Calu3 (cell line): ENCODE data around the gene LANCL3. TPM values are rescaled to one million over a fixed set of nuclear protein-coding genes. Genes with fewer than 3 reads are reported as not detected.
A peak's percentile ranks its signal among the peaks of the same experiment; 100 is the strongest.
"Not testable (repeated sequence)": the region's sequence is repeated elsewhere in the genome, so short reads cannot be mapped to it uniquely, and the experiment has no call there.

Experiments
- Bru-seq: library from RNA; stranded (reverse); fragments of 400-500 nt; gene quantifications from one replicate; lab custom pipeline; 2021; lab: Mats Ljungman, UMichigan
- BruChase-seq, 2 experiments: library from RNA; stranded (reverse); fragments of 400-500 nt; gene quantifications; one replicate each; lab custom pipeline; 2021; lab: Mats Ljungman, UMichigan
- BruUV-seq: library from RNA; stranded (reverse); fragments of 400-500 nt; replicated peaks from 2 replicates; lab custom pipeline; 2021; lab: Mats Ljungman, UMichigan
- CTCF ChIA-PET: fragments of 300-600 bp; sonication (Branson Sonifier 250); formaldehyde crosslinking; loops from one replicate; lab custom pipeline; 2022; ENCODE audit warnings: antibody characterized with exemption; lab: Charles Lee
- DNase-seq: peaks from one replicate; pipeline ENCODE4 v3.0.0; 2022
- H3K27ac Mint-ChIP-seq: one replicate; pipeline ENCODE4 v1.8.0; 2022; ENCODE audit warnings: mixed read lengths; ENCODE audit not compliant: unreplicated experiment
- H3K27me3 Mint-ChIP-seq: one replicate; pipeline ENCODE4 v1.8.0; 2022; ENCODE audit warnings: mixed read lengths; ENCODE audit not compliant: unreplicated experiment
- H3K36me3 Mint-ChIP-seq: one replicate; pipeline ENCODE4 v1.8.0; 2022; ENCODE audit warnings: mild to moderate bottlenecking, moderate library complexity, mixed read lengths; ENCODE audit not compliant: insufficient read depth, unreplicated experiment
- H3K4me1 Mint-ChIP-seq: one replicate; pipeline ENCODE4 v1.8.0; 2022; ENCODE audit warnings: mild to moderate bottlenecking, low read depth, mixed read lengths; ENCODE audit not compliant: unreplicated experiment
- H3K4me3 Mint-ChIP-seq: one replicate; pipeline ENCODE4 v1.8.0; 2022; ENCODE audit warnings: mild to moderate bottlenecking, low read depth, moderate library complexity, mixed read lengths; ENCODE audit not compliant: unreplicated experiment
- H3K9me3 Mint-ChIP-seq: one replicate; pipeline ENCODE4 v1.8.0; 2022; ENCODE audit warnings: low read depth, mixed read lengths; ENCODE audit not compliant: unreplicated experiment
- intact Hi-C: fragments of 100-400 bp; cut with micrococcal nuclease; formaldehyde crosslinking; loops from one replicate; pipeline ENCODE4 v1.10.0; 2022; ENCODE audit not compliant: unreplicated experiment
- long read RNA-seq: library from polyadenylated mRNA; stranded (forward); transcript quantifications from one replicate; pipeline ENCODE4 v2.0.0, GENCODE V29; 2022
- total RNA-seq: library from RNA; stranded (reverse); gene quantifications from 2 replicates; pipeline ENCODE4 v1.2.3, GENCODE V29; 2022
- TF ChIP-seq, protein P1 (sequence below): fragments of 200-600 bp; IDR thresholded peaks from one replicate; pipeline ENCODE4 v1.8.0; 2022; ENCODE audit warnings: antibody characterized with exemption; ENCODE audit not compliant: unreplicated experiment

Gene LANCL3
- 2.2 and 2.3 TPM in 2 replicates for total RNA-seq
- percentile 42 among the genes with signal in this experiment for Bru-seq, nascent RNA
- percentile 60 among the genes with signal in this experiment for BruChase-seq, experiment 1, labeled RNA remaining after a 6-hour chase
- BruChase-seq, experiment 2, labeled RNA remaining after a 2-hour chase = percentile 60 among the genes with signal in this experiment
- long read RNA-seq, partial matches to known transcripts = 0 of 2 reads
- long read RNA-seq, other reads (novel, unspliced or antisense) = 1 of 2 reads

DNA sequence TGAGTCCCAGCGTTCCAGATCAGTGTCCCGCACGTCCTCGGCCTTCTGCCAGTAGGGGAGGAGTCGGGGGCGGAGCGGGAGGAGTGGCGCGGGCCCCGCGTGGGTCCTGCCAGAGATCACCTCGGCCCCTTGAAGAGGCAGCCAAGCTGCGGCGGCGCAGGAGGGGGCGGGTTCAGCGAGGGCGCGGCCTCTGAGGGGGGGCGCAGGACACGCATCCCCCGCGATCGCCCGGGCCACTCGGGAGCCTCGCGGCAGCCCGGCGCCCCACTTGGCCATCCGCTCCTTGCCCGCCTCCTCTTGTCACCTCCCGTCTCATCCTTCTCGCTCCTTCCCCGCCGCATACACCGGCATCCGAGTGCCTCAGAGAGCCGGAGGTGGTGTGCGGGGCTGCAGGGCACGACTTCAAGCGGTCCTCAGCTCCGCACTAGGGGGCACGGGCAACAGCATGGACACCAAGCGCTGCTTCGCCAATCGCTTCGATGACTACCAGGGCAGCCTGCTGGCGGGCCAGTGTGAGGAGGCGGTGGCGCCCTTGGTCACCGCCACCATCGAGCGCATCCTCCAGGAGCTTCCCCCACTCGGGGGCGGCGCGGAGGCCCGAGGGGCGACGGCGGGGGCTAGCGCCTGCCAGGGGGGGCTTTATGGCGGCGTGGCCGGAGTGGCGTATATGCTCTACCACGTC, at the start of gene LANCL3:
Gene LANCL3, plus strand, starts transcription at position 236 of the 682 bp plus-strand sequence. Its CDS starts 210 bp downstream, at position 446.
- intact Hi-C loops = loop anchor here (10.0 kb wide), 2 partner anchors 113 to 153 kb away; partner anchors contain the start of gene XK

DNA sequence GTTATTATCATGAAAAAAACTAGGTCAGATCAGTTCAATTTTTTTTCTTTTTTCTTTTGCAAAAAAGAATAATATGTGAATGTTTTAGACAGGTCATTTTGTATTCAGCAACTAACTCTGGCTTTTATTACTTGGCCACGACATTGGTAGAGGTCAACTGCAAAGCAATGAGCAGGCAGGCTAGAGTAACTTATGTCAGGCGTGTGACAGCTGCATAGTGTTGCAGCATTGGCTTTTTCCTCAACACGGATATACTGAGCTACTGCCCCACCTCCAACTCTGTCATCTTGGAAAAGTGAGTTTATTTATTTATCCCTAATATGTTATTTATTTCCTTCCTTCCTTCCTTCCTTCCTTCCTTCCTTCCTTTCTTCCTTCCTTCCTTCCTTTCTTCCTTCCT, 47.8 kb upstream of the LANCL3 start:
- H3K27me3 Mint-ChIP-seq, H3K4me3 Mint-ChIP-seq, CTCF ChIA-PET, BruUV-seq, H3K4me1 Mint-ChIP-seq, H3K36me3 Mint-ChIP-seq, intact Hi-C loops, H3K27ac Mint-ChIP-seq, DNase-seq, H3K9me3 Mint-ChIP-seq: not testable (repeated sequence)

More for the DNA sequence above, at the start of gene LANCL3:
- CTCF ChIA-PET = interaction anchor here (1.3 kb wide), 2 partner anchors 114 to 253 kb away, joined by 3 read pairs; partner anchors contain the start of gene XK
- not testable (repeated sequence) for H3K27me3 Mint-ChIP-seq, H3K9me3 Mint-ChIP-seq, H3K36me3 Mint-ChIP-seq, BruUV-seq
- H3K4me3 Mint-ChIP-seq = peak within 1 kb of the TSS; percentile 83
- peak; percentile 50 for DNase-seq
- H3K27ac Mint-ChIP-seq = peak within 1 kb of the TSS; percentile 25
- H3K4me1 Mint-ChIP-seq = peaks cover 15% of the 10 kb centered on the region

- no peak for DNase-seq
- Mint-ChIP-seq H3K4me3 (no peak overlapping the region), H3K27ac (no peak overlapping the region), H3K36me3 (no peaks in the 10 kb centered on the region), H3K4me1 (no peaks in the 10 kb centered on the region), H3K9me3 (no peaks in the 10 kb centered on the region), H3K27me3 (no peaks in the 10 kb centered on the region)
- intact Hi-C loops = no loop called here
- TF ChIP-seq, protein P1, sequence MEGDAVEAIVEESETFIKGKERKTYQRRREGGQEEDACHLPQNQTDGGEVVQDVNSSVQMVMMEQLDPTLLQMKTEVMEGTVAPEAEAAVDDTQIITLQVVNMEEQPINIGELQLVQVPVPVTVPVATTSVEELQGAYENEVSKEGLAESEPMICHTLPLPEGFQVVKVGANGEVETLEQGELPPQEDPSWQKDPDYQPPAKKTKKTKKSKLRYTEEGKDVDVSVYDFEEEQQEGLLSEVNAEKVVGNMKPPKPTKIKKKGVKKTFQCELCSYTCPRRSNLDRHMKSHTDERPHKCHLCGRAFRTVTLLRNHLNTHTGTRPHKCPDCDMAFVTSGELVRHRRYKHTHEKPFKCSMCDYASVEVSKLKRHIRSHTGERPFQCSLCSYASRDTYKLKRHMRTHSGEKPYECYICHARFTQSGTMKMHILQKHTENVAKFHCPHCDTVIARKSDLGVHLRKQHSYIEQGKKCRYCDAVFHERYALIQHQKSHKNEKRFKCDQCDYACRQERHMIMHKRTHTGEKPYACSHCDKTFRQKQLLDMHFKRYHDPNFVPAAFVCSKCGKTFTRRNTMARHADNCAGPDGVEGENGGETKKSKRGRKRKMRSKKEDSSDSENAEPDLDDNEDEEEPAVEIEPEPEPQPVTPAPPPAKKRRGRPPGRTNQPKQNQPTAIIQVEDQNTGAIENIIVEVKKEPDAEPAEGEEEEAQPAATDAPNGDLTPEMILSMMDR = no peak
- no TSS peak for BruUV-seq
- CTCF ChIA-PET = no interaction called here
These were observed 29.5 kb upstream of the LANCL3 start for GRCh38 chrX:37541991-37542390.

GRCh38 chrX:37542791-37543190, 28.7 kb upstream of the LANCL3 start:
- DNase-seq = no peak
- no peaks in the 10 kb centered on the region for H3K36me3 Mint-ChIP-seq
- no TSS peak for BruUV-seq
- H3K4me1 Mint-ChIP-seq = no peaks in the 10 kb centered on the region
- intact Hi-C loops = no loop called here
- H3K4me3 Mint-ChIP-seq = no peak overlapping the region
- no peak overlapping the region for H3K27ac Mint-ChIP-seq
- no peaks in the 10 kb centered on the region for H3K9me3 Mint-ChIP-seq
- CTCF ChIA-PET = no interaction called here
- TF ChIP-seq, protein P1 = no peak
- H3K27me3 Mint-ChIP-seq = no peaks in the 10 kb centered on the region

GRCh38 chrX:37543324-37543723, 28.1 kb upstream of the LANCL3 start:
- Mint-ChIP-seq H3K27me3 (no peaks in the 10 kb centered on the region), H3K36me3 (no peaks in the 10 kb centered on the region), H3K9me3 (no peaks in the 10 kb centered on the region), H3K4me3 (no peak overlapping the region), H3K27ac (no peak overlapping the region), H3K4me1 (no peaks in the 10 kb centered on the region)
- TF ChIP-seq, protein P1 = no peak
- no peak for DNase-seq
- intact Hi-C loops = no loop called here
- CTCF ChIA-PET = no interaction called here
- BruUV-seq = no TSS peak

- H3K4me1 Mint-ChIP-seq, CTCF ChIA-PET: not testable (repeated sequence)
These were observed 26.9 kb upstream of the LANCL3 start for GRCh38 chrX:37544531-37544930.

More at GRCh38 chrX:37544531-37544930, 26.9 kb upstream of the LANCL3 start:
- DNase-seq, H3K27ac Mint-ChIP-seq, H3K9me3 Mint-ChIP-seq, H3K36me3 Mint-ChIP-seq, H3K27me3 Mint-ChIP-seq, H3K4me3 Mint-ChIP-seq, intact Hi-C loops, BruUV-seq: not testable (repeated sequence)
